ENCODE results near the gene ARHGAP28.

Gene ARHGAP28

GRCh38 chr18:6960656-6961055 lies 231.1 kb downstream of the ARHGAP28 start:
- DNase-seq (ENCODE audit: insufficient read length) (no peak), FAIRE-seq (no peak)
- no peak for TF ChIP-seq TAF1 (IDR thresholded peaks at IDR 0.05; ENCODE audit: borderline replicate concordance, low read depth, low read length)
- TF ChIP-seq POLR2AphosphoS5 (IDR thresholded peaks at IDR 0.05; ENCODE audit: low read depth, low read length): no peak
- no peak for TF ChIP-seq POLR2A (IDR thresholded peaks at IDR 0.05; ENCODE audit: low read depth, low read length)

GRCh38 chr18:6961331-6961730 lies 231.8 kb downstream of the ARHGAP28 start:
- TF ChIP-seq POLR2AphosphoS5 (IDR thresholded peaks at IDR 0.05; ENCODE audit: low read depth, low read length): no peak
- TF ChIP-seq TAF1 (IDR thresholded peaks at IDR 0.05; ENCODE audit: borderline replicate concordance, low read depth, low read length): no peak
- no peak for TF ChIP-seq POLR2A (IDR thresholded peaks at IDR 0.05; ENCODE audit: low read depth, low read length)
- DNase-seq (ENCODE audit: insufficient read length): no peak
- no peak for FAIRE-seq

- no peak for FAIRE-seq
- no peak for TF ChIP-seq TAF1 (IDR thresholded peaks at IDR 0.05; ENCODE audit: borderline replicate concordance, low read depth, low read length)
- TF ChIP-seq POLR2AphosphoS5 (IDR thresholded peaks at IDR 0.05; ENCODE audit: low read depth, low read length): no peak
- TF ChIP-seq POLR2A (IDR thresholded peaks at IDR 0.05; ENCODE audit: low read depth, low read length): no peak
- no peak for DNase-seq (ENCODE audit: insufficient read length)
Observed at GRCh38 chr18:6962571-6963451, 233.3 kb downstream of the ARHGAP28 start.

GRCh38 chr18:6963452-6964097 lies 234.1 kb downstream of the ARHGAP28 start:
- no peak for TF ChIP-seq TAF1 (IDR thresholded peaks at IDR 0.05; ENCODE audit: borderline replicate concordance, low read depth, low read length)
- no peak for TF ChIP-seq POLR2AphosphoS5 (IDR thresholded peaks at IDR 0.05; ENCODE audit: low read depth, low read length)
- TF ChIP-seq POLR2A (IDR thresholded peaks at IDR 0.05; ENCODE audit: low read depth, low read length): no peak
- FAIRE-seq (no peak), DNase-seq (ENCODE audit: insufficient read length) (no peak)

All from GM12892 (cell line).